C1 segment of cervical spinal cord (tissue), 14 donors: Measurements from ENCODE around the gene CASZ1.

Experiments
- DNase-seq, 14 donors: peaks; one replicate each; lab custom pipeline; 2025; lab: John Stamatoyannopoulos, UW

Gene CASZ1

DNA sequence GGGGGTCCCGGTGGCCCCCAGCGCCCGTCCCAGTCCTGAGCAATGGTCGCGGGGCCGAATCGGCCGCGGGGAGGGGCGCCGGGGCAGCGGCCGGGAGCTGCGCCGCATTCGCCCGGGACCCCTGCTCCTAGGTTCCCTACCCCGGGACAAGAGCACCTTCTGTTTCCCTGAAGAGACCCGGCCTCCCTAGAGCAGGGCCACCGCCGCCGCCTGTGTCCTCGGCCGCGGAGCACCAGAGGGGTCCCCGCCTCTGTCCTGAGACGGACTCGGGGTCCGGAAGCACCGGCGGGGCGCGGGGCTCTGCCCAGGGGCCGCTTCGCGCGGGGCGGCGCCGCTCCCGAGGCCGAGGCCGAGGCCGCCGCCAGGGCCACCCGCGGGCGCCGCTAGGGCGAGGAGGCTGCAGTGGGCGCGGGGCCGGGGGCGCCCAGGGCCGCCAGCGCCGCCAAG is 157.9 kb downstream of the CASZ1 start:
- DNase-seq, result no peak

DNA sequence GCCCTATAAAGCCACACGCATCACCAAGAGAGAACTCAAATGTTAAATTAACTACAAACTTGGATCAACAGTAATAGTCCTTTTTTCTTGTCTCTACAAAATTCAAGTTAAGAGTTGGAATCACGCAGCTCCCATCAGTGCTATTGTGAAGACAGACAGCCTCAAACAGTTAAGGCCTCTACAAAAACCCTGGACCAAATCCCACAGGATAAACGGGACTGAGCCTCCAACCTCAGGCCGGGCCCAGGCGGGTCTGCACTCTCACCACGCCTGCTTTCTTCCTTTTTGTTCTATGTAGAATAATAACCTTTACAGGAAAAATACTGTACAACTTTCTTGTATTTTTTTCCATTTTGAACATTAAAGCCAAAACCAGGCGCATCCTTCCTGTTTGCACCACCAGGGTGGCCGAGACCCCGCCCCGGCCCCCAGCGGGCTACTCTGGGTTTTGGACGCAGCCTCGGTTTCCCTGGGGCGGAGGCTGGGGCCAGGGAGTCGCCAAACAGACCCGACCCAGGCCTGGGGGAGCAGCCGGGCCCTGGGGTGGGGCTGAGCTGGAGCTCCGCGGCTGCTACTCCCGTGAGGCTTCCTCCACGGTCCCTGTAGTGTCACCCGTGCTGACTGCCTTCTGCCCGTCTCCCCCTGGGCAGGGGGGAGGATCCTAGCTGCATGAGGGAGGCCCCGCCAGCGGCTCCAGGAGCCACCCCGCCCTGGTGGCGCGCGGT is 158.4 kb downstream of the CASZ1 start:
- DNase-seq, result no peak

DNA sequence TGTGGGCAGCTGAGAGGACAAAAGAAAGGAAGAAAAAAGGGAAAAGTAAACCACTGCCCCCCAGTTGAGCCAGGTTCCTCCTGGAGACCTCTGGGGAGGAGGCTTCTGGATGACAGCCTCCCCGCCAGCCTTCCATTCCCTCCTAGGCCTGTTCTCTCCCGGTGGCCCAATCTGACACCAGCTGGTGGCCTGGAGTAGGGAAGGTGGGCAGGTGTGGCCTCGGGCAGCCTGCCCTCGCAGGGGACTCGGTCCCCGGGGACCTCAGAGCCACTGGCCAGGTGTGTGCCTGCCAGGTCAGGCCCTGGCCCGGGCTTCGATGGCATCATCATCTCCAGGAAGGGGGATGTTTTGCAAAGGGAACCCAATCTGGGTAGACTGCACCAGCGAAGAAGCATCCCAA is 159.0 kb downstream of the CASZ1 start:
- no peak for DNase-seq

DNA sequence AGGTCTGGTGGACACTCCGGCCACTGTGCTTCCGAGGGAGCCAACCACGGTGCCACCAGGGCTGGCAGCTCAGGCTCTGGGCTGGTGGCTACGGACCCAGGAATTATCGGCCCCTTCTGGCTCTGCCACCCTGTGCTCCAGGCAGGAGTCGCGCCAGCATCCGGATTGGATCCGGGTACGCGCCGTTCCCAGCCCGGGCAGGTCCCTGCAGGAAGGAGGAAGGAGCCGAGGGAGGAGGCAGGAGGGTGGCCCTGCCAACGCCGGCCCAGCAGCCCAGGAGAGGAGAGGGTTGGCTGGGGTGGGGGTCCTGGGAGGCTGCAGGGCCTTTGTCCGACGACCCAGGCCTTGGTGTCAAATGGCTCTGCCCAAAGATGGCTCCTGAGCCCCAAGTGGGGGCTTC is 160.5 kb downstream of the CASZ1 start:
- no peak for DNase-seq

DNA sequence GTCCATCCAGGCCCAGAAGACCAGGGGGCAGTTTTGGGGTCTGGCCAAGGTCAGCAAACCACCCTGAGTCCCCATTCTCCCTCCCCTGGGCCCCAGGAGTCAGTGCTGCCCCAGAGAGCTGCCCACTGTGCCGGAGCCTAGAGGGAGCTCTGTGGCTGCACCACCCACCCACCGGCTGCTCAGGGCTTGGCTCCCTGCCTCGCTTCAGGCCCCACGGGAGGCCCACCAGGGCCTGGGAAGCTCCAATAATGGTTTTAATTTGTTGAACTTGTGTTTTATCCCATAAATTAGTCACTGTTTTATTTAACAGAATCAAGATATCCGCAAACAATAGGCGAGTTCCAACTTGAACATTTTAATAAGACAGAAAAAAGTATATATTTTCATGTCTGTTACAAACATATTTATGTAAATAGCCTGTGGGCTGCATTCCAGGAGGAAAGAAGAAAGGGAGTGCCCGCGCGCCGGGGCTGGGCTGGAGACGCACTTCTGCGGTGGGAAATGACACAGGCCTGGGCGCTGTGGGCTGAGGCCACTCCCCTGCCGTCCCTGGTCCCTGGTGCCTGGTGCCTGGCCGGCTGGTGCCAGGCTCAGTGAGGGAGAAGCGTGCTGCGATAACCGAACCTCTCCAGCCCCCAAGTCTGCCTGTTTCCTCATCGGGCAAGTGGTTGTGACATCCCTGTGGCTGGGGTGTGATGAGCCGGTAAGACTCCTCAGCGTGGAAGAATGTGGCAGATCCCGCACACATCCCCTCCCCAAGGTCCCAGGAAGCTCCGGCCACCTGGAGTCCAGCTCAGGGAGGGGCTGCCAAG is 161.2 kb downstream of the CASZ1 start:
- DNase-seq, result no peak

DNA sequence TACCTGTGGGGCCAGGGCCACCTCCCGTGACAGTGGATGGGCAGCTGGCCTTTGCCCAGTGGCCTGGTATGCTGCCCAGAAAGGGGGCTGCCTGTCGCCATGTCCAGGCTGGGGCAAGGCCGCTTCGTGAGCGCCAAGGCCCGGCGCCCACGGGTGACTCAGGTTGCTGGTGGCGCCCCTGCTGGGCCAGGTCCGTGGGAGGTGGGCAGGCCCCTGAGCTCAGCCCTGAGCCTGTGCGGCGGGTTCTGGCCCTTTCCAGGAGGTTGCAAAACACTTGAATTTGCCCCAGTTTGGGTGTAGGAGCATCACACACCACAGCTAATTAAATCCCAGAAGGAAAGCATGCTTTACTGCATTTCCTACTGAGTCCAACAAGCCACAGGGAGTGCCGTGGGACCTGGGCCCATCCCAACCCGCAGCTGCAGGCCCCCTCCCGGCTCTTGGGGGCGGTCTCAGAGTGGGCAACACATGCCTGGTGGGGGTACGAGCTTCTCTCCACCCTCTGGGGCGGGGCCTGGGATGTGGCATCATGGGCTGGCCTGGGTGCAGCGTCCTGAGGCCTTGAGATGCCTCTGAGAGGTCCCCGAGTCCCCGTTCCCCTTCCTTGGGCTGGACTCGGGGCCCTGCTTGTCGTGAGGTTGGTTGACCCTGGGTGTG is 161.9 kb downstream of the CASZ1 start:
- DNase-seq, result peak in 1 of 14 donors; percentile 47

DNA sequence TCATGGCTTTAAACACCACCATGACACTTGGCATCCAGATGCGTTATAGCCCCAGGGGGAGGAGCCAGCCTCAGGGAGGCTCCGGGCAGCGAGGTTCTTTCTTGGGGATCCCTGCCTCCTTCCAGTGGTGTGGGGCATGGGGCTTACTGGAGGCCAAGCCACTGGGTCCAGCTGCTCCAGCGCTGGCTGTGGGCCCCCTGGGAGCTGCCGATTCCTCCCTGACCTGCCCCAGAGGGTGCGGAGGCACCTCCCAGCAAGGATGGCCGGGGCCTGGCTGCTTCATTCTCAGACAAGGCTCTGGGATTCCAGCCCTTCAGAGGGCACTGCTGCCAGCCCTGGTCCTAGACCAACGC is 162.4 kb downstream of the CASZ1 start:
- DNase-seq, result no peak

DNA sequence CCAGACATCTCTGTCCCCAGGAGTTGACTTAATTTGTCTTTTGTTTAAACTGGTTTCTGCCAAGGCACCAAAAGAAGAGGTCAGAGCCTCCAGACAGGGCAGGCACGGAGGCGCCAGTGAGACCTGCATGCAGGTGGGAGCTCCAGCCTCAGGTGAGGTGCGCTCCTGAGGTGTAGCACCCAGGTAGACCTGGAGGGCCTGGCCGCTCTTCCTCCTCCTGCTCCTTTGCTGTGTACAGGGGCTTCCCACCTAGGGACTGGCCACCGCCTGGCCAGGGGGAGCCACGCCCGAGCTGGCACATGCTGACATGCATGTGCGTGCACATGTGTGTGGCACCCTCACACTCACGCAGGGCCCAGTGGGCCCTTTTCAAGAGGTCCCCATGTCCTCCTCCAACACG is 163.0 kb downstream of the CASZ1 start:
- no peak for DNase-seq

DNA sequence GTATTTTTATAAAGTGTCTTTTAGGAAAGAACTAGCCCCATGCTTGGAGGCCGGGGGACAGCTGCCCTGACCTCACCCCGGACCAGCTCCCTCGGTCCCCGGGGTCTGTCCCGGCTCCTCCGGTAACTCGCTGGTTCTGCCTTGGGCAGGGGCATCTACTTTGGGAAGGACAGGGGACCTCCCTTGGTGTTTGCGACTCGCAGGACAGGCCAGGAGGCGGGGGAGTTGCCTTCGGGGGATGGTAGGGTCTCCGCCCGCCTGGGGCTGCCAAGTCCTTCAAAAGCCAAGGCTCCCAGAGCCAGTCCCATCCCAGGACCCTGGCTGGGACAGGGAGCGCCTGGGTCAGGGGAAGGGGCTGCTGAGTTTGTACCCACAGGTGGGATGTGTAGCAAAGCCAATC is 163.8 kb downstream of the CASZ1 start:
- no peak for DNase-seq

DNA sequence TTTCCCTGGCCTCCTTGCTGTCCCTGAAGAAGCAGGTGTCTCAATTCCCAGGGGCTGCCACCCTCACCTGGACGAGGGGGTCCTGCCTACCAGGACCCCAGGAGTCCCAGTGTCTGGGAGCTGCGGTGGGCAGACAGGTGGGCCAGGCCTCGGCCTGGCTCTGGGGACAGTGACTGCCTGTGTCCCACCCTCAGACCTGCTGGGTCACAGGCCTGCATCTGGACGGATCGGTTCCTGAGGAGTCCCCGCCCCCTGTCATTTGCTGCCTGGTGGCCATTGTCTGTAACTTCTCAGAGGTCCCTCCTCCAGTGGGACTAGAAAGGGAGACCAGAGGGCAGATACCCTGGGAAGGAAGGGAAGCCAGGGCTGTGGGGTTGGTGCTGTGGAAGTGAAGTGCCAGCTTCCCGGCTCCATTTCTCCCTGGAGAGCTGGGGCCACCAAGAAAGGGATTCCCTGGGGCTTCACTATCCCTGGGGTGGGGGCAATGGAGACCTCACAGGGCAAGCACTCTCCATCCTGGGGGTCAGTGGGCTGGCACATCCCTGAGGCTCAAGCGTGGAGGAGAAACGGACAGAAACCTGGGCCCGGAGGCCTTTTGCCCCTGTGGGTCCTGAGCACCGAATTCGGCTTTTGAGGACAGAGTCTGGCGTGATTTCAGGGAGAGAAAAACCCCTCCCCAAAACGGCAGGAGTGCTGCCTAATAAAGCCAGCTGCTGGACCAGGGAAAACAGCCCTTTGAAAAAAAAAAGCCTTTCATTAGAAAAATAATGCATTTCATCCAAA is 164.4 kb downstream of the CASZ1 start:
- no peak for DNase-seq

DNA sequence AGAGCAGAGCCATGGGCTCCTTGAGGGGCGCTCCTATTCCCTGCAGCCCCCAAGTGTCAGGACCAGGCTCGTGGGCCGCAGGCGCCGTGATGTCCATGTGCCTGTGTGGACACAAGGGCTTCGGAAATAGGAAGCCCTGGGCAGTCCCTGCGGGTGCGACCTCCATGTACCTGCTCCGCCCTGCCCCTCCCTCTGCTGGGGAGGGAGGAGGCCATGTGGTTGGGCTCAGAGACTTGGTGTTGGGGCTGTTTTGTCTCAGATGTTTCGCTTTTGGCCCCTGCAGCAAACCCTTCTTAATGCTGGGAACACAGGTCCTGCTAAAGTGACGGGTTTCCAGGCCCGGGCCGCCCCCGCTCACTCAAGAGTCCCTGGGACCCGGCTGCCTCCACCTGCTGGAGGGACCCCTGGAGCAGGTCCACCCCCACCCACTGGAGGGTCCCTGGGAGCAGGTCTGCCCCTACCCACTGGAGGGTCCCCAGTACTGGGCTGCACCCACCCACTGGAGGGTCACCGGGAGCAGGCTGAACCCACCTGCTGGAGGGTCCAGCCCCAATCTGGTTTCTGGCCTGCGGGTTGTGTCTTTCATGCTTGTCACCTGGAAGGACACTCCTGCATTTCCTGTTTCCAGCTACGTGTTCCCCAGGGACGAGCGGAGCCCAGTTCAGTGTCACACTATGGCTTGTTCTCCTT is 165.2 kb downstream of the CASZ1 start:
- no peak for DNase-seq

DNA sequence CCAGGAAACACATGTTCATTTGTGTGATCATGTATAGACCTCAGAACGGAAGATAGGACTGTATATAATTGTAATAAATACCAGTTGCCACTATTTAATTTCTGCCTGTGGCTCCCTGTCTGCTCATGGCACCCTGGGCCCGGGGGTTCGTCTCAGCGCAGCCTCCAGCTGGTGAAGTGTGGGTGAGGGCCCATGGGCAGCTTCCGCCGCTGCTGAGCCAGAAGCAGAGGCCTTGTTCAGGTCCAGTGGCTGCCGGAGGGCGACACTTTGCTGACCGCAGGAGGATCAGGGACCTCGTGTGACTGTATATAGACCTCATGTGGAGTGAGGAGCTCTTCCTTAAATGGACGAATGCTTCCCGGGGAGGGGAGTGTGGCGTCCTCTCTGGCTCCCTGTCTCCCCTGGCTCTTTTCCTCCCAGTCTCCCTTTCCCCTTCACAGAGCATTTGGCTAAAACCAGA is 165.8 kb downstream of the CASZ1 start:
- DNase-seq, result no peak

DNA sequence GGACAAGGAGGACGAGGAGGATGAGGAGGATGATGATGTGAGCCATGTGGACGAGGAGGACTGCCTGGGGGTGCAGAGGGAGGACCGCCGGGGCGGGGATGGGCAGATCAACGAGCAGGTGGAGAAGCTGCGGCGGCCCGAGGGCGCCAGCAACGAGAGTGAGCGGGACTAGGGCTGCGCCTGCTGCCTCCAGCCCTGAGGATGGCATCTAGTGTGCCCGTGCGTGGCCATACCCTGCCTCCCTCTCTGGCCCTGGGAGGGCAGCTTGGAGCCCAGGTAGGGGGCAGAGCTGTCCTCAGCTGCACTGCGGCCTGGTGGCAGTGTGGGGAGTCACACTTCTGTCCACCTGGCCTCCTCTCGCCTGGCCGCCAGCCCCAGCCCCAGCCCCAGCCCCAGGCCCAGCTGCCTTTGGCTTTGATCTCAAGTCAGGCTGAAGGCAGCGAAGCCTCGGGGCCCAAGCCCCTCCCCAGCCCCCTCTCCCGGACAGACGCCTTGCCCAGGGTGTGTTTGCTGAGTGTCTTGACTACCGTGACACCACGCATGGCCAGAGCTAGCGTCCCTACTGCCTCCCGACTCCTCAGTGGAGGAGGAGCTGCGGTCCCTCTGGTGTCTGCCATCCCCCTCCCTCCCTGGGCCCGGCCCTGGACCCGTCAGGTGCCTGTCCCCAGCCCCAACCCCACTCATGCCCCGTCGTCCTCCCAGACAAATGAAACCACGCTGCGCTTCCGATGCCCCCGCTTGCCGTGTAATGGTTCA is 166.5 kb downstream of the CASZ1 start:
- DNase-seq, result no peak

DNA sequence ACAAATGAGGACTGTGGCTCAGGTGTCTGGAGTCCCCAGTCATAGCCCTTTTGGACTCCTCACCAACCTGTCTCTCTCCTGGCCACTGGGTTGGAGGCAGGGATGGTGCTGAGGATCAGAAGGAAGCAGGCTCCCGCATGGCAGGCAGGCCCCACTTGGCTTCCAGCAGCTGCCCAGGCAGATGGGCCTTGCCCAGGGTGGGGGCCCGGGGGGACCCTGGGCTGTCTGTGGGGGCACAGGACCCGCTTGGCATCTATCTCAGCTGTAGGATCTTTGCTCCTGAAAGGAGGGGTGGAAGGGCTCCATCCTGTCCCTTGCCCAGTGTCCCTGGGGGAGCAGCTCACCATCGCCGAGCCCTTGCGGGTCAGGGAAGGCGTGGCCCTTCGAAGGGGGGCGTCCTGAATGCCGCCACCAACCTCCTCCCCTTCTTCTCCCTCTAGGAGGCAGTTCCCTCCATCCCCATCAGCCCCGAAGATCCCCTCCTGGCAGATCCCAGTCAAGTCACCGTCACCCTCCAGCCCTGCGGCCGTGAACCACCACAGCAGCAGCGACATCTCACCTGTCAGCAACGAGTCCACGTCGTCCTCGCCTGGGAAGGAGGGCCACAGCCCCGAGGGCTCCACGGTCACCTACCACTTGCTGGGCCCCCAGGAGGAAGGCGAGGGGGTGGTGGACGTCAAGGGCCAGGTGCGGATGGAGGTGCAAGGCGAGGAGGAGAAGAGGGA is 167.2 kb downstream of the CASZ1 start:
- DNase-seq, result no peak

DNA sequence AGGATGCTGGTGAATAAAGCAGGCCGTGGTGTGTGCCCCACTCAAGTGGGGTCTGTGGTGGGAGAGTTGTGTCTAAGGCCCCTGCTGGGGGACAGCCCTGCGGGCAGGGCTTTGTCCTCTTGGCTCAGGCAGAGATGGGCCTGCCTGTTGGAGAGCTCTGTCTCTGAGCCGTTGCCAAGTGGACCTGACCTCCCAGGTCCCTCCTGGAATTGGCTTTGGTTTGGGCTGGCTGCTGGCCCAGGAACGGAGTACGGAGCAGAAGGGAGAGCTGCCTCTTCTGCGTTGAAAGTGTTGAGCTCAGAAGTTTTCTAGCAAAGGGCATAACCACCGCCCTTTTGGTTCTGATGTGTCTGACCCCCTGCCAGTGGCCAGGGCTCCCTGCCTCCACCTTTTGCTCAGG is 167.8 kb downstream of the CASZ1 start:
- peak in 4 of 14 donors; percentile 11 to 20 (median 16) for DNase-seq

DNA sequence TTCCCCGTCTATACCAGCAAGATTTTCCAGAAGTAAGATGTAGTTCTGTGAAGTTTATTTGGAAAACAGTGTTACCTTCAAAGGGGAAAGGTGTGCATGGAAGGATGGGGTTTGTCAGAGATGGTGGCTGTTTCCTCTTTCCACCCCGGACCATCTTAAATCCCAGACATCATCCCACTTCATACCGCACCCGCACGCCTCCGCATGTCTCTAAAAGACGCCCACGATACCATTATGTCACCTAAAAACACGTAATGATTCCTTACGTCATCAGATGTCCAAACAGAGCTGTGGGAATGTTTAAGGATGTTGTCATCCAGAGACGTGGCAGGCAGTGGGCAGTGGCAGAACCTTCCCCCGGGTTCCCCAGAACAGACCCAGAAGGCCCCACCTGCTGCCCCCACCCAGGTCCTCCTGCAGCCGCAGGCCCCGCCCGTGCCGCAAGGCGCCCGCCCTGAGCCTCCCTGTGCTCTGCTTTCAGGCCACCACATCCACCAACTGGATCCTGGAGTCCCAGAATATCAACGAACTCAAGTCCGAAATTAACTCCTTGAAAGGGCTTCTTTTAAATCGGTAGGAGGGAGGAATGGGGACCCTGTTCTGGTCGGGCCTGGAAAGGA is 169.5 kb downstream of the CASZ1 start:
- no peak for DNase-seq

DNA sequence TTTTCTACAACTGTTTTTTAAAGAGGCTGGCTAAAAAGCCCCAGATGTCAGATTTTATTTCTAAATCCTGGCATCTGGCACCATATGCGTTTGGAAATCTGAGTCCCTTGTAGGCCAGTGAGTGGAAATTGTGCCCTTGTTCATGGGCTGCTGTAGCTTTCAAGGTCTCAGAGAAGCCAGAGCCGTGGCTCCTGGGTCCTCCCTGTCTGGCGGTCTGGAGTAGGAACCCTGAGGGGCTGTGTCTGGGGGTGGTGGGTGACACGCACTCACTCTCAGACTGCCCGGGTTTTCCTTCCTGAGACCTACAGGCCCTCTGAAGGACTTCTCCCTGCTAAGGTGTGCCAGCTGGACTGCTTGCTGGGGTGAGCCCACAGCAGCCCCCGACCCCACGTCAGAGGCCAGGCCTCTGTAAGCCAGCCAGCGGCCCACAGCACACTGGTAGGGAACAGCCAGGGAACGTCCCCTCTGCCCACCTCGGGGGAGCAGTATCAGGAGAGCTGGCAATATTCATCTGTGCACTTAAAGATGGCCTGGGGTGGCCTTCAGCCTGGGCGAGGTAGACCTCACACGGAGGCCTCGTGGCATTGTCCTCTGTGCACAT is 170.2 kb downstream of the CASZ1 start:
- no peak for DNase-seq

DNA sequence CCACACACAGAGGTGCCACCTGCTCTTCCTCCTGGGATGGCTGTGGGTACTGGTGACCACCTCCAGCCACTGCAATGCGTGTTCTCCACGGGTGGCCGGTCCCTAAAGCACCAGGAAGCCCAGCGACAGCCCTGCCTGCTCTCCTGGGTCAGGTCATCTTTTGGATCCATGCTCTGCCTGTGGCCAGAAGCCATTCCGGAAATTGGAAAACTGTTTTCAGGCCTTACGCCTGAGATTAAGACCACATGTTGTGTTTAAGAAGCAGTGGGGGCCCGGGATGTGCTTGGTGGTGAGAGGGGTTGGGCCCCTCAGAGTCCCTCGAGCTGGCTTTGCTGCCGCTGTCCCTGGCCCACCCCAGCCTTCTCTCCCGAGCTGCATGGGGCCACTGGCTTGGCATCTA is 170.9 kb downstream of the CASZ1 start:
- DNase-seq, result no peak

DNA sequence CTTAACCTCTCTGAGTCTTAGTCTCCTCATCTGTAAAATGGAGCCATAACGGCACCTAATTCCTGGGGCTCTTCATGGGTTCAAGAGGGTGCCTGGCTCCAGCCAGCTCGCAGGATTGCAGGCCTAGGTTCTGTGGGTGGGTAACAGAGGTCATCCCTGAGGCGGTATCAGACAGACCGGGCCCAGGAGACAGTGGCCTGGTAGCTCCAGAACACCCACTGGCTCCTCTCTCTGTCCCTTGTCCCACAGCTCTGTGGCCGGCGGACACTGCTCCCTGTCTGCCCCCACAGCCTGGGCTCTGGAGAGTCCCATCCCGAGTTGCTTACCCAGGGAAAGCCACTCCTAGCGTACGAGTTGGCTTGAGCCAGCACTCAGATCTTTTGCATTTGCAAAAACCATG is 171.4 kb downstream of the CASZ1 start:
- DNase-seq, result no peak
